Measurements from ENCODE around the gene LELP1.

LELP1 gene

GRCh38 chr1:153253693-153254092, 50.5 kb downstream of the LELP1 start:
- no peak for DNase-seq
- in situ Hi-C loops (cut with HindIII; ENCODE audit: low pct_ligation_motif_present, low pct_unique_long_range_greater_than_20kb, low sequenced_read_pairs), result no loop called here

Data from ACHN (cell line).